ENCODE measurements around the gene MAGEA1. TPM values are rescaled to one million over a fixed set of nuclear protein-coding genes. Genes with fewer than 3 reads are reported as not detected.

The MAGEA1 gene
- total and polyA plus RNA-seq, 2 donors (not counting 1 experiment from before 2014, with no cell fraction given): not detected

GRCh38 chrX:153157450-153157849 lies 21.6 kb upstream of the MAGEA1 start:
- CTCF ChIA-PET: no interaction called here
- no peaks in the 10 kb centered on the region for H3K4me1 ChIP-seq (ENCODE audit: control insufficient read depth in 2 of 2, insufficient read depth in 2 of 2, low read length in 2 of 2)
- H3K27ac ChIP-seq (ENCODE audit: low read length in 2 of 2): no peak overlapping the region
- 100% methylated on average over 2 of the region's 5 CpGs for WGBS (ENCODE audit: insufficient coverage)
- ATAC-seq (ENCODE audit: low read depth): no peak
- H3K4me3 ChIP-seq (ENCODE audit: control extremely low read depth in 1 of 5, extremely low read depth in 1 of 5, insufficient read depth in 1 of 5, low read depth in 2 of 5, low read length in 4 of 5): no peak overlapping the region
- peaks cover 0 to 2% (median 0%) of the 10 kb centered on the region in 4 experiments for H3K27me3 ChIP-seq (replicated peaks in 1 of 4; ENCODE audit: control extremely low read depth in 1 of 4, control insufficient read depth in 3 of 4, insufficient read depth in 4 of 4, low read length in 3 of 4)
- H3K79me2 ChIP-seq (ENCODE audit: control insufficient read depth, insufficient read depth, low read length): no peaks in the 10 kb centered on the region
- intact Hi-C loops (cut with micrococcal nuclease): no loop called here
- Mint-ChIP-seq H3K27me3 (peaks cover 20% of the 10 kb centered on the region), H3K27ac (no peak overlapping the region), H3K9me3 (ENCODE audit: insufficient read depth) (no peaks in the 10 kb centered on the region), H3K4me3 (no peak overlapping the region), H3K4me1 (no peaks in the 10 kb centered on the region)
- no peaks in the 10 kb centered on the region for H4K20me1 ChIP-seq (ENCODE audit: control insufficient read depth, insufficient read depth, low read length, poor library complexity, severe bottlenecking)
- no peak overlapping the region for H3K9ac ChIP-seq (ENCODE audit: low read length)
- POLR2A ChIA-PET: no interaction called here
- H3K9me3 ChIP-seq (ENCODE audit: control extremely low read depth in 1 of 3, control insufficient read depth in 2 of 3, insufficient read depth in 1 of 3, low read length in 2 of 3): no peaks in the 10 kb centered on the region
- DNase-seq: no peak
- no peak for TF ChIP-seq CTCF (IDR thresholded peaks at IDR 0.05)
- TF ChIP-seq EZH2 (IDR thresholded peaks at IDR 0.05; ENCODE audit: borderline replicate concordance, insufficient read depth, low read depth, low read length, poor library complexity, severe bottlenecking): no peak
- no peak overlapping the region for H2AFZ ChIP-seq (ENCODE audit: insufficient read depth, low read depth, low read length, poor library complexity, severe bottlenecking)
- H3K4me2 ChIP-seq (replicated peaks; ENCODE audit: low read depth, low read length, poor library complexity, severe bottlenecking): no peak overlapping the region
- no peaks in the 10 kb centered on the region for H3K36me3 ChIP-seq (replicated peaks in 1 of 2; ENCODE audit: control extremely low read depth in 1 of 2, control insufficient read depth in 1 of 2, extremely low read depth in 1 of 2, insufficient read depth in 2 of 2, low read length in 1 of 2)

- DNase-seq (no peak), ATAC-seq (ENCODE audit: low read depth) (no peak)
- Histone ChIP-seq H2AFZ (ENCODE audit: insufficient read depth, low read depth, low read length, poor library complexity, severe bottlenecking) (no peak overlapping the region), H3K36me3 (replicated peaks in 1 of 2; ENCODE audit: control extremely low read depth in 1 of 2, control insufficient read depth in 1 of 2, extremely low read depth in 1 of 2, insufficient read depth in 2 of 2, low read length in 1 of 2) (no peaks in the 10 kb centered on the region), H3K4me3 (ENCODE audit: control extremely low read depth in 1 of 5, extremely low read depth in 1 of 5, insufficient read depth in 1 of 5, low read depth in 2 of 5, low read length in 4 of 5) (no peak overlapping the region), H3K9me3 (ENCODE audit: control extremely low read depth in 1 of 3, control insufficient read depth in 2 of 3, insufficient read depth in 1 of 3, low read length in 2 of 3) (no peaks in the 10 kb centered on the region), H3K79me2 (ENCODE audit: control insufficient read depth, insufficient read depth, low read length) (no peaks in the 10 kb centered on the region), H3K27me3 (replicated peaks in 1 of 4; ENCODE audit: control extremely low read depth in 1 of 4, control insufficient read depth in 3 of 4, insufficient read depth in 4 of 4, low read length in 3 of 4) (peaks cover 0 to 2% (median 0%) of the 10 kb centered on the region in 4 experiments), H3K27ac (ENCODE audit: low read length in 2 of 2) (no peak overlapping the region), H4K20me1 (ENCODE audit: control insufficient read depth, insufficient read depth, low read length, poor library complexity, severe bottlenecking) (no peaks in the 10 kb centered on the region), H3K9ac (ENCODE audit: low read length) (no peak overlapping the region), H3K4me2 (replicated peaks; ENCODE audit: low read depth, low read length, poor library complexity, severe bottlenecking) (no peak overlapping the region), H3K4me1 (ENCODE audit: control insufficient read depth in 2 of 2, insufficient read depth in 2 of 2, low read length in 2 of 2) (no peaks in the 10 kb centered on the region)
- H3K9me3 Mint-ChIP-seq (ENCODE audit: insufficient read depth): no peaks in the 10 kb centered on the region
- H3K4me1 Mint-ChIP-seq: no peaks in the 10 kb centered on the region
- POLR2A ChIA-PET: no interaction called here
- H3K27me3 Mint-ChIP-seq: peaks cover 20% of the 10 kb centered on the region
- TF ChIP-seq EZH2 (IDR thresholded peaks at IDR 0.05; ENCODE audit: borderline replicate concordance, insufficient read depth, low read depth, low read length, poor library complexity, severe bottlenecking) (no peak), CTCF (IDR thresholded peaks at IDR 0.05) (no peak)
- 97% methylated on average over 6 of the region's 7 CpGs for WGBS (ENCODE audit: insufficient coverage)
- CTCF ChIA-PET: no interaction called here
- H3K27ac Mint-ChIP-seq: no peak overlapping the region
- H3K4me3 Mint-ChIP-seq: no peak overlapping the region
- intact Hi-C loops (cut with micrococcal nuclease): no loop called here
These were observed 20.8 kb upstream of the MAGEA1 start for GRCh38 chrX:153158319-153158718.

Measured in B cell (primary cell).